ENCODE data around the gene RBM38.

DNA sequence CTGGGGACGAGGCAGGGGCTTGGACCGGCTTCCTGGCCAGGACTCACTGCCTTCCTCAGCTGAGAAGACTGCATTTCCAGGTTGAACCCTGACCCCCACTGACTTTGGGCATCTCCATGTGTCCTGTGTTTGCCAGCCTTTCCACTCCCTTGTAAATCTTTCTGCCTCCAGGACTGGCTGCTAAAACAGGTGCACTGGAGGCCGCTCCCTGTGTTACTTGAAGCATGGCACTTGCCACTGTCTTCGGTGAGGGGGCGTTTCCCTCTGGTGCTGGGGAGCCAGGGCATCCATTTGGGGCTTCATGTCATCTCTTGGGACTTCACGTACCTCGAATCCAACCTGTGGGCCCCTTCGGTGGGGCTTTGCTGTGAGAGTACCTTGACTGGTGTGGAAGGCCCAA is 6.7 kb upstream of the RBM38 start:
- TF ChIP-seq MAX (IDR thresholded peaks at IDR 0.05) = no peak
- TF ChIP-seq CTCF (IDR thresholded peaks at IDR 0.05) = no peak
- TF ChIP-seq CHD2 (IDR thresholded peaks at IDR 0.05; ENCODE audit: low read length, partially characterized antibody) = no peak
- TF ChIP-seq, protein P1, sequence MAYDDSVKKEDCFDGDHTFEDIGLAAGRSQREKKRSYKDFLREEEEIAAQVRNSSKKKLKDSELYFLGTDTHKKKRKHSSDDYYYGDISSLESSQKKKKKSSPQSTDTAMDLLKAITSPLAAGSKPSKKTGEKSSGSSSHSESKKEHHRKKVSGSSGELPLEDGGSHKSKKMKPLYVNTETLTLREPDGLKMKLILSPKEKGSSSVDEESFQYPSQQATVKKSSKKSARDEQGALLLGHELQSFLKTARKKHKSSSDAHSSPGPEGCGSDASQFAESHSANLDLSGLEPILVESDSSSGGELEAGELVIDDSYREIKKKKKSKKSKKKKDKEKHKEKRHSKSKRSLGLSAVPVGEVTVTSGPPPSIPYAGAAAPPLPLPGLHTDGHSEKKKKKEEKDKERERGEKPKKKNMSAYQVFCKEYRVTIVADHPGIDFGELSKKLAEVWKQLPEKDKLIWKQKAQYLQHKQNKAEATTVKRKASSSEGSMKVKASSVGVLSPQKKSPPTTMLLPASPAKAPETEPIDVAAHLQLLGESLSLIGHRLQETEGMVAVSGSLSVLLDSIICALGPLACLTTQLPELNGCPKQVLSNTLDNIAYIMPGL (CRISPR knock-in tag; IDR thresholded peaks at IDR 0.05; ENCODE audit: borderline replicate concordance) = no peak
- TF ChIP-seq EP300 (IDR thresholded peaks at IDR 0.05) = no peak
- TF ChIP-seq, protein P2, sequence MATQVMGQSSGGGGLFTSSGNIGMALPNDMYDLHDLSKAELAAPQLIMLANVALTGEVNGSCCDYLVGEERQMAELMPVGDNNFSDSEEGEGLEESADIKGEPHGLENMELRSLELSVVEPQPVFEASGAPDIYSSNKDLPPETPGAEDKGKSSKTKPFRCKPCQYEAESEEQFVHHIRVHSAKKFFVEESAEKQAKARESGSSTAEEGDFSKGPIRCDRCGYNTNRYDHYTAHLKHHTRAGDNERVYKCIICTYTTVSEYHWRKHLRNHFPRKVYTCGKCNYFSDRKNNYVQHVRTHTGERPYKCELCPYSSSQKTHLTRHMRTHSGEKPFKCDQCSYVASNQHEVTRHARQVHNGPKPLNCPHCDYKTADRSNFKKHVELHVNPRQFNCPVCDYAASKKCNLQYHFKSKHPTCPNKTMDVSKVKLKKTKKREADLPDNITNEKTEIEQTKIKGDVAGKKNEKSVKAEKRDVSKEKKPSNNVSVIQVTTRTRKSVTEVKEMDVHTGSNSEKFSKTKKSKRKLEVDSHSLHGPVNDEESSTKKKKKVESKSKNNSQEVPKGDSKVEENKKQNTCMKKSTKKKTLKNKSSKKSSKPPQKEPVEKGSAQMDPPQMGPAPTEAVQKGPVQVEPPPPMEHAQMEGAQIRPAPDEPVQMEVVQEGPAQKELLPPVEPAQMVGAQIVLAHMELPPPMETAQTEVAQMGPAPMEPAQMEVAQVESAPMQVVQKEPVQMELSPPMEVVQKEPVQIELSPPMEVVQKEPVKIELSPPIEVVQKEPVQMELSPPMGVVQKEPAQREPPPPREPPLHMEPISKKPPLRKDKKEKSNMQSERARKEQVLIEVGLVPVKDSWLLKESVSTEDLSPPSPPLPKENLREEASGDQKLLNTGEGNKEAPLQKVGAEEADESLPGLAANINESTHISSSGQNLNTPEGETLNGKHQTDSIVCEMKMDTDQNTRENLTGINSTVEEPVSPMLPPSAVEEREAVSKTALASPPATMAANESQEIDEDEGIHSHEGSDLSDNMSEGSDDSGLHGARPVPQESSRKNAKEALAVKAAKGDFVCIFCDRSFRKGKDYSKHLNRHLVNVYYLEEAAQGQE (IDR thresholded peaks at IDR 0.05) = no peak
- no peak for TF ChIP-seq CEBPB (IDR thresholded peaks at IDR 0.05)
- TF ChIP-seq POLR2A (IDR thresholded peaks at IDR 0.05; ENCODE audit: low read length) = no peak
- TF ChIP-seq RFX5 (IDR thresholded peaks at IDR 0.05) = no peak
- TF ChIP-seq, protein P3, sequence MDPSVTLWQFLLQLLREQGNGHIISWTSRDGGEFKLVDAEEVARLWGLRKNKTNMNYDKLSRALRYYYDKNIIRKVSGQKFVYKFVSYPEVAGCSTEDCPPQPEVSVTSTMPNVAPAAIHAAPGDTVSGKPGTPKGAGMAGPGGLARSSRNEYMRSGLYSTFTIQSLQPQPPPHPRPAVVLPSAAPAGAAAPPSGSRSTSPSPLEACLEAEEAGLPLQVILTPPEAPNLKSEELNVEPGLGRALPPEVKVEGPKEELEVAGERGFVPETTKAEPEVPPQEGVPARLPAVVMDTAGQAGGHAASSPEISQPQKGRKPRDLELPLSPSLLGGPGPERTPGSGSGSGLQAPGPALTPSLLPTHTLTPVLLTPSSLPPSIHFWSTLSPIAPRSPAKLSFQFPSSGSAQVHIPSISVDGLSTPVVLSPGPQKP (IDR thresholded peaks at IDR 0.05; ENCODE audit: low read depth, low read length) = no peak
- no peak for TF ChIP-seq RCOR1 (IDR thresholded peaks at IDR 0.05; ENCODE audit: low read depth, low read length)
